HUES48 (cell line): Measurements from ENCODE around the gene SLC7A1.
"Not testable (repeated sequence)": the region's sequence is repeated elsewhere in the genome, so short reads cannot be mapped to it uniquely, and the experiment has no call there.

Experiments
- H3K27ac ChIP-seq: one replicate; pipeline ENCODE4 v1.7.0; 2013; ENCODE audit warnings: low read depth, low read length, inconsistent platforms
- H3K27me3 ChIP-seq: 2 replicates; pipeline ENCODE4 v1.6.1; 2013; ENCODE audit warnings: mild to moderate bottlenecking, low read length; ENCODE audit not compliant: control insufficient read depth, insufficient read depth
- H3K36me3 ChIP-seq: 2 replicates; pipeline ENCODE4 v1.6.1; 2013; ENCODE audit warnings: low read length; ENCODE audit not compliant: control insufficient read depth, insufficient read depth
- H3K4me1 ChIP-seq: 2 replicates; pipeline ENCODE4 v1.6.1; 2013; ENCODE audit warnings: mild to moderate bottlenecking, low read length; ENCODE audit not compliant: control insufficient read depth, insufficient read depth
- H3K4me3 ChIP-seq: 2 replicates; pipeline ENCODE4 v1.5.1; 2013; ENCODE audit warnings: mild to moderate bottlenecking, low read depth, low read length
- H3K9ac ChIP-seq: 2 replicates; pipeline ENCODE4 v1.6.1; 2013; ENCODE audit warnings: mild to moderate bottlenecking, low read depth, low read length, moderate library complexity
- H3K9me3 ChIP-seq: 2 replicates; pipeline ENCODE4 v1.6.1; 2013; ENCODE audit warnings: low read length; ENCODE audit not compliant: control insufficient read depth, insufficient read depth

SLC7A1 gene

GRCh38 chr13:29595380-29596063 lies at the start of gene SLC7A1:
TSS of gene SLC7A1 (minus strand) at chr13:29595688. CDS start at chr13:29536188, 59,500 bp downstream.
- H3K36me3 ChIP-seq: peaks cover 4% of the 10 kb centered on the region; the same call in 1 of the 2 replicates
- H3K4me1 ChIP-seq: peaks cover 25% of the 10 kb centered on the region; the same call in 1 of the 2 replicates
- H3K27me3 ChIP-seq: peaks cover 12% of the 10 kb centered on the region
- no peaks in the 10 kb centered on the region for H3K9me3 ChIP-seq
- H3K27ac ChIP-seq: peak within 1 kb of the TSS; percentile 86
- peak within 1 kb of the TSS; percentile 93 for H3K9ac ChIP-seq
- H3K4me3 ChIP-seq: peak within 1 kb of the TSS; percentile 68

GRCh38 chr13:29640665-29641064 lies 45.2 kb upstream of the SLC7A1 start:
- Histone ChIP-seq H3K27me3 (no peaks in the 10 kb centered on the region), H3K36me3 (no peaks in the 10 kb centered on the region), H3K9me3 (no peaks in the 10 kb centered on the region), H3K4me1 (no peaks in the 10 kb centered on the region), H3K9ac (no peak overlapping the region), H3K4me3 (no peak overlapping the region), H3K27ac (no peak overlapping the region)

- H3K27me3 ChIP-seq, H3K27ac ChIP-seq, H3K36me3 ChIP-seq, H3K4me3 ChIP-seq, H3K9ac ChIP-seq, H3K9me3 ChIP-seq, H3K4me1 ChIP-seq: not testable (repeated sequence)
Measured at GRCh38 chr13:29636831-29637230, 41.3 kb upstream of the SLC7A1 start.

GRCh38 chr13:29624997-29625396 lies 29.5 kb upstream of the SLC7A1 start:
- Histone ChIP-seq H3K27me3 (no peaks in the 10 kb centered on the region), H3K4me1 (no peaks in the 10 kb centered on the region), H3K4me3 (no peak overlapping the region), H3K9ac (no peak overlapping the region), H3K27ac (no peak overlapping the region), H3K36me3 (no peaks in the 10 kb centered on the region), H3K9me3 (peaks cover 2% of the 10 kb centered on the region; the same call in 1 of the 2 replicates)

GRCh38 chr13:29621841-29622240 lies 26.4 kb upstream of the SLC7A1 start:
- Histone ChIP-seq H3K4me3 (no peak overlapping the region), H3K36me3 (no peaks in the 10 kb centered on the region), H3K27me3 (no peaks in the 10 kb centered on the region), H3K9ac (no peak overlapping the region), H3K4me1 (no peaks in the 10 kb centered on the region), H3K27ac (no peak overlapping the region), H3K9me3 (peaks cover 2% of the 10 kb centered on the region; the same call in 1 of the 2 replicates)

- no peaks in the 10 kb centered on the region for H3K36me3 ChIP-seq
- no peak overlapping the region for H3K4me3 ChIP-seq
- H3K27me3 ChIP-seq: no peaks in the 10 kb centered on the region
- peaks cover 2% of the 10 kb centered on the region; the same call in 1 of the 2 replicates for H3K9me3 ChIP-seq
- H3K9ac ChIP-seq: no peak overlapping the region
- no peaks in the 10 kb centered on the region for H3K4me1 ChIP-seq
- H3K27ac ChIP-seq: no peak overlapping the region
Measured at GRCh38 chr13:29621051-29621800, 25.7 kb upstream of the SLC7A1 start.

GRCh38 chr13:29619995-29620394 lies 24.5 kb upstream of the SLC7A1 start:
- Histone ChIP-seq H3K9me3 (peaks cover 2% of the 10 kb centered on the region; the same call in 1 of the 2 replicates), H3K36me3 (no peaks in the 10 kb centered on the region), H3K27me3 (no peaks in the 10 kb centered on the region), H3K4me1 (no peaks in the 10 kb centered on the region), H3K27ac (no peak overlapping the region), H3K4me3 (no peak overlapping the region), H3K9ac (no peak overlapping the region)

- Histone ChIP-seq H3K36me3 (no peaks in the 10 kb centered on the region), H3K27ac (no peak overlapping the region), H3K4me1 (no peaks in the 10 kb centered on the region), H3K9me3 (no peaks in the 10 kb centered on the region), H3K27me3 (no peaks in the 10 kb centered on the region), H3K4me3 (no peak overlapping the region), H3K9ac (no peak overlapping the region)
Measured at GRCh38 chr13:29613101-29613500, 17.6 kb upstream of the SLC7A1 start.

GRCh38 chr13:29607465-29607864 lies 12.0 kb upstream of the SLC7A1 start:
- Histone ChIP-seq H3K4me1 (no peaks in the 10 kb centered on the region), H3K27me3 (no peaks in the 10 kb centered on the region), H3K27ac (no peak overlapping the region), H3K36me3 (no peaks in the 10 kb centered on the region), H3K4me3 (no peak overlapping the region), H3K9me3 (no peaks in the 10 kb centered on the region), H3K9ac (no peak overlapping the region)

- no peaks in the 10 kb centered on the region for H3K9me3 ChIP-seq
- no peak overlapping the region for H3K9ac ChIP-seq
- H3K36me3 ChIP-seq: no peaks in the 10 kb centered on the region
- no peak overlapping the region for H3K4me3 ChIP-seq
- H3K4me1 ChIP-seq: no peaks in the 10 kb centered on the region
- H3K27ac ChIP-seq: no peak overlapping the region
- H3K27me3 ChIP-seq: no peaks in the 10 kb centered on the region
Measured at GRCh38 chr13:29605860-29606526, 10.5 kb upstream of the SLC7A1 start.

GRCh38 chr13:29598321-29598720 lies 2.8 kb upstream of the SLC7A1 start:
- H3K27me3 ChIP-seq: peaks cover 12% of the 10 kb centered on the region
- H3K36me3 ChIP-seq: no peaks in the 10 kb centered on the region
- H3K9ac ChIP-seq: no peak overlapping the region
- H3K9me3 ChIP-seq: no peaks in the 10 kb centered on the region
- peaks cover 6% of the 10 kb centered on the region; the same call in 1 of the 2 replicates for H3K4me1 ChIP-seq
- no peak overlapping the region for H3K27ac ChIP-seq
- no peak overlapping the region for H3K4me3 ChIP-seq
